Pericardium fibroblast (primary cell): Measurements from ENCODE around the gene SRM. TPM values are rescaled to one million over a fixed set of nuclear protein-coding genes. Genes with fewer than 3 reads are reported as not detected.

Experiments
- total RNA-seq: library from RNA; depleted of rRNA; stranded (reverse); fragments of >200 nt; gene quantifications from 2 replicates; pipeline ENCODE4 v1.2.3, GENCODE V29; 2015

Gene SRM
- total RNA-seq: 59.8 and 82.9 TPM in 2 replicates

DNA sequence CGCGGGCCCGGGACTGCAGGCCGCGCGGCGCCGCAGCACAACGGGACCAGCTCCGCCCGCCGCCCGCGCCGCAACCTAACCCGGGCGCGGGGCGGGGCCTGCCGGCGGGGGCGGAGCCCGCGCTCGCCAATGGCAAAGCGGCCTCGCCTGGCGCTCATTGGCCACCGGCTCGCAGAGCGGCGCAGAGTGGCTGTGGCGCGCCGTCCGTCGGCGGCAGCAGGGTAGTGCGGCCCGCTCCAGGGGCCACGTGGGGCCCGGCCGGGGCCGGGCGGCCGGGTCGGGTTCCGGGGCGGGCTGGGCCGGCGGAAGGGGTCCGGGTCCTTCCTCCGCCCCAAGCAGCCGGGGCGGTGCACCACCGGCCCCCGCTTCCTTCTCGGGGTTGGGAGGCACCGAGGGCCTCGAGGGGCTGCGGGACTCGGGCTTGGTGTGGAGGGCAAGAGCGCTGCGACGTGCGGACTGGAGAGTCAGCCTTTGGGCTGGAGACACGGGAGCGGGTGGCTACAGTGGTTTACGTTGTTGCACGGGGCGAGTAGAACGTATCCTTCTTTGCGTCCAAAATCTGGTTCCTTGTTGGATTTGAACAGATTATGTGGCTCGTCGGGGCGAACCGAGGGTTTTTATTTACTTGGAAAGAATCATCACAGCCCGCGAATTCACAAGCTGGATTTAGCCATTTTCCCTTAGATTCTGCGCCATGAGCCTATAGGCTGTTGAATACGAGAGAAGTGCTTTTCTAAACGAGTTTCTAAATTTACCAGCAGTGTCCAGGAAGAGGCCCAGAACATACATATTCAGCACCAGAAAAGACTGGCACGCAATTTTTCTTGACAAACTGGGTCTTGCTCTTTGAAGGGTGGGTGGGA, at the start of gene SRM:
Gene SRM, minus strand, starts transcription at position 51 of the 863 bp plus-strand sequence. CDS start 75 bp downstream, outside the sequence.

DNA sequence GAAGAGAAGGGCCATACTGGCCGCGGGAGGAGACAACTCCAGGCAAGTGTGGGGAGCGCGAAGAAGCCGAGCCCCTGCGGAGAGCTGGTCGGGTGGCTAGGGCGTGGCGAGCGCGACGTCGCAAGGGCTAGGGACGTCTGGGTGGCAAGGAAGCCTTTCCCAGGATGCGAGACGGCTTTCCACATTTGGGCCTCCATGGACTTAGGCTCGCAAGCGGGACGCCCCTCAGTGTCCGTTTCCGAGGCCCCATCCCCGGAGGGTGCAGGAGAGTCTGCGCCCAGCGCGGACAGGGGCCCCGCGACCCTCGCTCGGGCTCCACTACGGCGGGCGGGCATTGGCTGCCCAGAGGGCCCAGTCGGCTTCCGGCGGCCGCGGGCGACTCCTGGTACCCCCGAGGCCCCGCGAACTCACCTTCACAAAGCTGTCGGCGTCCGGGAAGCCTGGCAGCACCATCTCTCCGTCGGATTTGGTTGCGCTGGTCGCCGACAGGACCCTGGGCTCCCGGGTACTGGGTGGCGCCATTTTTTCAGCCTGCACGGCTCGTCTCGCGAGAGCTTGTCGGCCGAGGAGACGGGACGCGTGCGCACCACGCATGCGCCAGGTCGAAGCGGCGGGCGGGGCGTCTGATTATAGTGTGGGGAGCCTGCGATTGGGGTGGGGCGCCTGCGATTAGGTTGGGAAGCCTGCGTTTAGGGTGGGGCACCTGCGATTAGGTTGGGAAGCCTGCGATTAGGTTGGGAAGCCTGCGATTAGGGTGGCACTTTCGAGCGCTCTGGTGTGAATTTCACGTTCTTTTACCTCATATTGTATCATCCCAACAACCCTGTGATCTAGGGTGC, 39.7 kb upstream of the SRM start, which contains the start of gene EXOSC10:
Gene EXOSC10, minus strand, starts transcription at position 560 of the 839 bp plus-strand sequence. Its CDS starts 38 bp downstream, at position 522.

DNA sequence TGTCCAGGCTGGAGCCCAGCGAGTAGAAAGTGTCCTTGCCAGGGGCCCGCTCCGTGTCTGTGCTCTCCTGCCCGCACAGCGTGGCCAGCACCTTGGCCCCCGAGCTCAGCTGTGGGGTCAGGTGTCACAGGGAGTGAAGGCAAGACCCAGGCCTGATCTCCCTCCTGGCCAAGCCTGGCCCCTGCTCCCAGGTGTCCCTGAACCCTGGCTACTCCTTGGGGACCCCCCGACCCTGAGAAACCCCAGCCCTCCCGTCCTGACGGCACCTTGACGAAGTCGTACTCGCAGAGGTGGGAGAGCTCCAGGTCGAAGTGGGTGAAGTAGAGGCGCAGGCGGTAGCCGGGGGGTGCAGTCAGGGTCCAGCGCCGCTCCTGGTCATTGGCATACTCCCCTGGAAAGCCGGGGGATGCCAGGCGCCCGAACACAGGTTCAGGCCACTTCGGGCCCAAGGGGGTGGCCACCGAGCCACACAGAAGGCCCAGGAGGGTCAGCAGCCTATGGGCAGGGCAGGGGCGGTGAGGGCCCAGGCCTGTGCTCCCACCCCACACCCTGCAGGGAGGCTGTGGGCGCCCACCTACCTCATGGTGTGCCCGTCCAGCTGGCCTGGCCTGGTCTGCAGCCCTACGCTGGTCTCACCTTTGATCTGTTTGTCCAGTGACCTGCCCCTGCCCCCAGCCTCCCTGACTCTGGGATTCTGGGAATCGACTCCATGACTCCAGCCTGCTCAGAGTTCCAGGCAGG, 13.0 kb downstream of the SRM start, which contains the start of gene MASP2:
Gene MASP2, minus strand, starts transcription at position 615 of the 741 bp plus-strand sequence. Its CDS starts 32 bp downstream, at position 583.

DNA sequence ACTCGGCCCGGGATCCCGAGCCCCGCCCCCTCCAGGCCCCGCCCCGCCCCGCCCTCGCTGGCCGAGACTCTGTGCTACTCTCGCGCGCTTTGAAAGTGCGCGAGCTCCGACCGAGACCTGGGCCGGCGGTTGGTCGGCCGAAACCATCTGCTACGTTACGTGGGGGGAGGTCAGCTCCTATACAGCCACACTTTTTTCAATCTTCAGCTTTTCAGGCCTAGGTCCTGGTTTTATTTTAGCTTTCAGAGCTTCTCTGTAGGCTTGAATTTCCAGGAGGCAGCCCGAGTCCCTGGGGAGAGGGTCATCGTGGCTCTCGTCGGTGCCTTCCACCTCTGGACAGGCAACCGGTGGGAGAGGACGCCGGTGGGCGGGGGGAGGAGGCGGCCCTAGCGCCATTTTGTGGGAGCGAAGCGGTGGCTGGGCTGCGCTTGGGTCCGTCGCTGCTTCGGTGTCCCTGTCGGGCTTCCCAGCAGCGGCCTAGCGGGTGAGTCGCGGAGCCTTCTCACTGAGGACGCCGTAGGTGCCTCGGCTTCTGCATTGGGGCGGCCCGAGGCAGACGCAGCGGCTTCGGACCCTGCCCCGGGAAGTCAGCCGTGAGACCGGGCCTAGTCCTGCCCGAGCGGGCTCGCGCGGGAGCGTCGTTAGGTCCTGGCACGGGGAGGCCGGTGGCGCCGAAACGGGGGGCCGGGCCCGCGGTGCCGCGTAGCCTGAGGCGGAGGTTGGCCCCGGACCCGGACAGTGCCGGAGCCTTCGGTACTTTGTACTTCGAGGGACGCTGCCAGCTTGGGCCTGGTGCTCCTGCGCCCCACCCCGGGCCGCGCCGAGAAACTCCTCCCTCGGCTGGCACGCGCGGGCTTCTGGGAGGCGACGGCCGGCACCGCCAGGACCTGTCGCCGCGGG, 47.3 kb downstream of the SRM start, which contains the start of gene TARDBP:
Gene TARDBP, plus strand, starts transcription at position 395 of the 900 bp plus-strand sequence. CDS start 1,074 bp downstream, outside the sequence.

Other genes starting within 250 kb of the SRM start
- gene TARDBP, start 47.4 kb downstream of the SRM start, total RNA-seq: 31.5 and 36.3 TPM in 2 replicates
- gene MASP2, start 12.8 kb downstream of the SRM start, total RNA-seq: not detected in 2 replicates
- 29.6 and 34.5 TPM in 2 replicates for gene EXOSC10, start 39.9 kb upstream of the SRM start, total RNA-seq
- gene ANGPTL7, start 129.3 kb upstream of the SRM start, total RNA-seq: 0.43 TPM in 1 of 2 replicates, not detected in the other
- 17.5 and 25.5 TPM in 2 replicates for gene MTOR, start 202.5 kb upstream of the SRM start, total RNA-seq
- gene UBIAD1, start 213.2 kb upstream of the SRM start, total RNA-seq: 7.7 and 12.4 TPM in 2 replicates